Body of pancreas (tissue), 4 donors: Measurements from ENCODE around the gene NOC2L. TPM values are rescaled to one million over a fixed set of nuclear protein-coding genes. Genes with fewer than 3 reads are reported as not detected.

Source experiments
- ATAC-seq: fragments of 150-250 bp; one replicate; pipeline ENCODE4 v1.9.1; 2016
- DNase-seq, 4 donors: peaks; one replicate each; pipeline ENCODE4 v3.0.0-alpha.2; 2019
- H3K27ac ChIP-seq, 4 donors: fragments of 200-600 bp; sonication (generic); 1 replicate in 3 of 4; 2 replicates in 1 of 4; pipeline versions ENCODE4 v1.5.1 to v1.6.1; 2016 to 2019; ENCODE audit warnings: mild to moderate bottlenecking in 1 of 4, mixed read lengths in 1 of 4, moderate library complexity in 1 of 4
- H3K27me3 ChIP-seq, 2 donors: fragments of 200-600 bp; sonication (generic); one replicate each; pipeline ENCODE4 v1.6.0; 2016; ENCODE audit warnings: mild to moderate bottlenecking in 1 of 2
- H3K36me3 ChIP-seq, 2 donors: fragments of 200-600 bp; sonication (generic); replicated peaks in 1 of 2; 2 replicates each; pipeline ENCODE4 v1.5.1; 2016; ENCODE audit warnings: low read depth in 2 of 2; ENCODE audit not compliant: insufficient read depth in 1 of 2
- H3K4me1 ChIP-seq: fragments of 200-600 bp; sonication (generic); one replicate; pipeline ENCODE4 v1.6.0; 2016
- H3K4me3 ChIP-seq, 2 donors: fragments of 200-600 bp; sonication (generic); 1 replicate in 1 of 2; 2 replicates in 1 of 2; pipeline ENCODE4 v1.5.1; 2016 to 2019
- H3K9me3 ChIP-seq, 3 donors: fragments of 200-600 bp; sonication (generic); 1 replicate in 2 of 3; 2 replicates in 1 of 3; pipeline ENCODE4 v1.5.1; 2016
- POLR2A ChIP-seq, 3 donors: fragments of 450-650 bp; IDR thresholded peaks; one replicate each; pipeline ENCODE4 v1.6.1; 2016; ENCODE audit warnings: antibody characterized with exemption in 3 of 3, mild to moderate bottlenecking in 2 of 3
- WGBS, 2 donors: methylation state at CpG; one replicate each; pipeline ENCODE4 v1.1.5; 2017; 5-methylcytosine and 5-hydroxymethylcytosine counted together
- intact Hi-C: fragments of 100-400 bp; cut with DNase I; formaldehyde crosslinking; loops from one replicate; pipeline ENCODE4 v1.15.1; 2023
- total RNA-seq, 2 donors: library from RNA; depleted of rRNA; stranded (reverse); fragments of >200 nt; gene quantifications; one replicate each; pipeline ENCODE4 v1.1.0, GENCODE V29; 2016
- TF ChIP-seq, protein P1 (sequence below), 7 experiments: fragments of 450-650 bp in 4 of 7; fragments of 200-600 bp in 3 of 7; sonication (generic) in 3 of 7; IDR thresholded peaks; one replicate each; pipeline ENCODE4 v1.5.1; 2016 to 2019; ENCODE audit warnings: antibody characterized with exemption in 7 of 7

Gene NOC2L
- total RNA-seq, 2 donors from 2014 or later: 30.6 to 32.3 TPM

DNA sequence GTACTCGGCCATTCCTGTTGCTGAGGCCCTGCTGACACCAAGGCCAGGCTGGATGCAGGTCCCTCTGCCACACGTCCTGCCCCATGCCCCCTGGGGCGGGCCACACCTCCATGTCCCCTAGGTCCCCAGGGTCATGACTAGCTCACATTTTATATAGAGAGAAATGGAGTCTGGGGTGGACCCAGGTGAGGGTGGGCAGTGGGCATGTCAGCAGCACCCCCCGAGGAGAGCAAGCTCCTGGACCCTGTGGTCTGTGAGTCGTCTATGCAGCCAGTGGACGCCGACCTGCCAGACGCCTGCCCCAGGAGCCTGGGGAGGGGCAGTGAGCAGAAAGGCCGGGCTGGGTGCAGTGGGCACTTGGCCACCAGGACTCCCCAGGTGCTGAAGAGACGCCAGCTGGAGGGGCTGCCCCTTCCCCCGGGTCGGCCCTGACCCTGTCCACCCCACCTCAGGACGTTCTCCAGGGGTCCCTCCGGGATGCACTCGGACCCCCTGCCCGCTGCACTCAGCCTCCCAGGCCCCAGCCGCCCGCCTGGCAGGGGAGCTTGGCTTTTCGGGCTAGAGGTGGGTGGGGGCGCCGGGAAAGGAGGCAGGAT, 19.4 kb downstream of the NOC2L start:
- TF ChIP-seq, protein P1, sequence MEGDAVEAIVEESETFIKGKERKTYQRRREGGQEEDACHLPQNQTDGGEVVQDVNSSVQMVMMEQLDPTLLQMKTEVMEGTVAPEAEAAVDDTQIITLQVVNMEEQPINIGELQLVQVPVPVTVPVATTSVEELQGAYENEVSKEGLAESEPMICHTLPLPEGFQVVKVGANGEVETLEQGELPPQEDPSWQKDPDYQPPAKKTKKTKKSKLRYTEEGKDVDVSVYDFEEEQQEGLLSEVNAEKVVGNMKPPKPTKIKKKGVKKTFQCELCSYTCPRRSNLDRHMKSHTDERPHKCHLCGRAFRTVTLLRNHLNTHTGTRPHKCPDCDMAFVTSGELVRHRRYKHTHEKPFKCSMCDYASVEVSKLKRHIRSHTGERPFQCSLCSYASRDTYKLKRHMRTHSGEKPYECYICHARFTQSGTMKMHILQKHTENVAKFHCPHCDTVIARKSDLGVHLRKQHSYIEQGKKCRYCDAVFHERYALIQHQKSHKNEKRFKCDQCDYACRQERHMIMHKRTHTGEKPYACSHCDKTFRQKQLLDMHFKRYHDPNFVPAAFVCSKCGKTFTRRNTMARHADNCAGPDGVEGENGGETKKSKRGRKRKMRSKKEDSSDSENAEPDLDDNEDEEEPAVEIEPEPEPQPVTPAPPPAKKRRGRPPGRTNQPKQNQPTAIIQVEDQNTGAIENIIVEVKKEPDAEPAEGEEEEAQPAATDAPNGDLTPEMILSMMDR (IDR thresholded peaks at IDR 0.05): no peak
- no peak for TF ChIP-seq POLR2A (IDR thresholded peaks at IDR 0.05)
- ATAC-seq: no peak
- WGBS, 2 donors: 17 to 37% methylated on average over 5 to 20 of the region's 21 CpGs
- no peak for DNase-seq
- Histone ChIP-seq H3K4me1 (peaks cover 46% of the 10 kb centered on the region), H3K27ac (no peak overlapping the region), H3K36me3 (no peaks in the 10 kb centered on the region), H3K27me3 (peaks cover 0 to 42% of the 10 kb centered on the region in 2 donors), H3K4me3 (no peak overlapping the region), H3K9me3 (no peaks in the 10 kb centered on the region)
- intact Hi-C loops: no loop called here

DNA sequence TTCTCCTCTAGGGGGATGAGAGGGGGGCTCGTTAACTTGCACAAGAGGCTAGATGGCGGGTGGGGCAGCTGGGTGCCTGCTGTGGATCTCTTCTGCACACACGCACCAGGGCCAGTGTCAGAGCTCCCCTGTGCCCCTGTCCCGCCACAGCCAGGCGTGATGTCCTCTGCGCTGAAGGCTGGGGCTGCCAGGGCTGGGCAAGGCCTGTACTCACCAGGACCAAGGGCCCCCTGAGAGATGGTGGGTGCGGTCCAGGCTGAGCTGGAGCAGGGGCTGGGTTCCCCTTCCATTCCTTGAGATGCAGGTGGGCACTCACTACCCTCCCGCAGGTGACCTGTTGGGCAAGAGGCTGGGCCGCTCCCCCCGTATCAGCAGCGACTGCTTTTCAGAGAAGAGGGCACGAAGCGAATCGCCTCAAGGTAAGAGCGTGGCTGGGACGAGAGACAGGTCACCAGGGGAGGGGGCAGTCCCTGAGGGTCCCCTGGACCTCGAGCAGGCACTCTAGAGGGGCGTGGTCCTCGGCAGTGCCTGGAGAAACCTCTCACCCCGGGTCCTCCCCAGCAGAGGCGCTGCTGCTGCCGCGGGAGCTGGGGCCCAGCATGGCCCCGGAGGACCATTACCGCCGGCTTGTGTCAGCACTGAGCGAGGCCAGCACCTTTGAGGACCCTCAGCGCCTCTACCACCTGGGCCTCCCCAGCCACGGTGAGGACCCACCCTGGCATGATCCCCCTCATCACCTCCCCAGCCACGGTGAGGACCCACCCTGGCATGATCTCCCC, 20.2 kb downstream of the NOC2L start:
- WGBS, 2 donors: 45 to 70% methylated on average over 7 to 28 of the region's 30 CpGs
- ATAC-seq (no peak), DNase-seq (no peak)
- Histone ChIP-seq H3K27ac (no peak overlapping the region), H3K27me3 (peaks cover 0 to 42% of the 10 kb centered on the region in 2 donors), H3K4me3 (no peak overlapping the region), H3K9me3 (no peaks in the 10 kb centered on the region), H3K4me1 (peaks cover 46% of the 10 kb centered on the region), H3K36me3 (no peaks in the 10 kb centered on the region)
- intact Hi-C loops: no loop called here
- TF ChIP-seq, protein P1 (IDR thresholded peaks at IDR 0.05): no peak
- TF ChIP-seq POLR2A (IDR thresholded peaks at IDR 0.05): no peak

DNA sequence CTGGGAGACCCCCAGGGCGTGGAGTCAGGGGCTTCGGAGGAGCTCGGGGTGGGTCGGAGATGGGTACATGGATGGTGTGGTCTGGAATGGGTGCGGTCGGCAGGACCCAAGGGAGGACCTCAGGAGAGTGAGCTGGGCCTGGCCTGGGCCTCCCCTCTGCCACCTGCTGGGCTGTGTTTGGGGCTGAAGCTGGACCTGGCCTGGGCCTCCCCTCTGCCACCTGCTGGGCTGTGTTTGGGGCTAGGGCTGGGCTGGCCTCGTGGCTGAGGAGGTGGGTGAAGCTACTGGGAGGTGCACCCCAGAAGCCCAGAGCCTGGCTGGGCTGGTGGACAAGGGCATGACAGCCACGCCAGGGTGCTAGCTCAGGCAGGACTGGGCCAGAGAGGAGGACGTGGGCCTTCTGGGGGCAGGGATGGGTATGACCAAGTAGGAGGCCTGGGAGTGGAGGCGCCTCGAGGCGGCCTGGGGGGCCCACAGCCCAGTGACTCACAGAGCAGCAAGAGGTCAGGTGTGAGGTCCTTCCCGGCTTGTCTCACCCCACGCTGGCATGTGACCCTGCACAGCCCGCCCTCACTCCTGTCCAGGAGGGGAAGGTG, 20.9 kb downstream of the NOC2L start:
- intact Hi-C loops: no loop called here
- Histone ChIP-seq H3K36me3 (no peaks in the 10 kb centered on the region), H3K4me1 (peaks cover 49% of the 10 kb centered on the region), H3K4me3 (no peak overlapping the region), H3K9me3 (no peaks in the 10 kb centered on the region), H3K27me3 (peaks cover 0 to 47% of the 10 kb centered on the region in 2 donors), H3K27ac (no peak overlapping the region)
- TF ChIP-seq, protein P1 (IDR thresholded peaks at IDR 0.05): peak; percentile 22 to 83 (median 75)
- no peak for TF ChIP-seq POLR2A (IDR thresholded peaks at IDR 0.05)
- peak; percentile 63 for ATAC-seq
- 30 to 45% methylated on average over 9 to 15 of the region's 15 CpGs for WGBS, 2 donors
- peak; percentile 65 to 76 (median 69) for DNase-seq

DNA sequence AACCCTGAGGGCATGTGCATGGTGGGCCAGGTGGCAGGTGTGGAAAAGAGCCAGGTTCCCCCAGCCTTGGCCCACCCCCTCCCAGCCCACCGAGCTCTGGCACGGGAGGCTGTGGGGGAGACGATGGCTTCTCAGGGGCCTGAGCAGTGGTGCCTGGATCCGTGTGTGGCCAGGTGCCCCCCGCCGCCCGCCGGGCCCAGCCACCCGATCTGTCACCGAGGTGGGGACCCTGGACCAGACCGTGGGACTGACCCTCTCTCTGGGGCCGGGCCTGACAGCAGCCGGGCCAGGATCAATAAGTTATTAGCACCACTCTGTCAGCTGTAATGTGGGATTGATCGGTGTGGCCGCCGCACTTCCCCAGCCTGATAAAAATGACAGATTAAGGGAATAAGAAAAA, 21.5 kb downstream of the NOC2L start:
- no peak for TF ChIP-seq POLR2A (IDR thresholded peaks at IDR 0.05)
- TF ChIP-seq, protein P1 (IDR thresholded peaks at IDR 0.05): no peak
- Histone ChIP-seq H3K4me1 (peaks cover 42% of the 10 kb centered on the region), H3K27me3 (peaks cover 0 to 44% of the 10 kb centered on the region in 2 donors), H3K4me3 (no peak overlapping the region), H3K9me3 (no peaks in the 10 kb centered on the region), H3K36me3 (no peaks in the 10 kb centered on the region), H3K27ac (no peak overlapping the region)
- intact Hi-C loops: no loop called here
- 47 to 65% methylated on average over 9 to 16 of the region's 16 CpGs for WGBS, 2 donors
- ATAC-seq (no peak), DNase-seq (no peak)
